Measurements from ENCODE around the gene KREMEN1.
"Not testable (repeated sequence)": the region's sequence is repeated elsewhere in the genome, so short reads cannot be mapped to it uniquely, and the experiment has no call there.

KREMEN1 gene

DNA sequence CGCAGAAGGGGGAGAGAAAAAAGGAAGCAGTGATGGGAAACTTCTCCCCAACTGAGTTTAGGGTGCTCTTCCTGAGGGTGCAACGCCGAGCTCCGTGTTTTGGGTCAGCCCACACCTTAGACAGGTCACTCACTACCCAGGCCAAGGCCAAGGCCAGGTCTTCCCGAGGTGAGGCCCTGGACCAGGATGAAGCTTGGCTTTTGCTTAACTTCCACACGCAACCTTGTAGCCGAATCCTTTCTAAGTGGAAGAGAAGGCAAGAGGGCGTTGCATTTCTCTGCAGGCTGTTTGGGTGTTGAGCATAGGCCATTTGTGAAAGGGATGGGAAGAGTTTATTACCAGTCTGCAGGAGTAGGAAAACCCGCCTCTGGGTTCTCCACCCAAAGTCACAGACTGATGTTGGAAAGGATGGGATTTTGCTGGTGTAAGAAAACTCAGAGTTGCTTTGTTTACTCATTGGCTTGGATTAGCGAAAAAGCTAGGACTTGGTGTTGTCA is 1.5 kb downstream of the KREMEN1 start:
- FAIRE-seq (no peak), DNase-seq (ENCODE audit: extremely low spot score, insufficient read length, low read depth) (no peak)

DNA sequence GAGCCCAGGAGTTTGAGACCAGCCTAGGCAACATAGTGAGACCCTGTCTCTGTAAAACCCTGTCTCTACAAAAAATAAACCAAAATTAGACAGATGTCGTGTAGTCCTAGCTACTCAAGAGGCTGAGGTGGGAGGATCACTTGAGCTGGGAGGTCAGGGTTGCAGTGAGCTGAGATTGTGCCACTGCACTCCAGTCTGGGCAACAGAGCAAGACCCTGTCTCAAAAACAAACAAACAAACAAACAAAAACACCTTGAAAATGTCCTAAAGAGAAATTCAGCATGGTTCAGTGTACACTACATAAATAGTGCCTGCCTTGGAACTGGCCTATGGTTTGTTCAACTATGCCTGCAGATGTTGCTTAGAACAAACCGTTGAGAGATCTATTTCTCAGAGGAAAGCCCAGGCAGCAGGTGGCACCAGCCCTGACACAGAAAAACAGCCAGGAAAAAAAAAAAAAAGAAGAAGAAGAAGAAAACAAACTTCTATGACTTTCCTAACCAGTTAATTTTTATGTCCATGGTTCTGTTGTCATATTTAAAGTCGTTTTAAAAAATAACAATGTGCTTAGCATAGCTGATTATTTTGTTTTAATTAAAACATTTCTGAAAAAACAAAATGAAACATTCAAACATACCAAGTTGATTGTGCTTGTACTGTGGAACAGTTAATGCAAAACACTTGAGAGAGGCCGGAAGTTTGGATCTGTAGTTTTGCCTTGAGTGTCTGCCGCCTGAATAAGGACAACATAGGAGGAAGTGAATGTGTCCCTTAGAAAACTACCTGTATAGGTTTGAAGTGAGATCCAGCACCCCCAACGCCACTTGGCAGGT is 5.4 kb downstream of the KREMEN1 start:
- DNase-seq (ENCODE audit: extremely low spot score, insufficient read length, low read depth) (no peak), FAIRE-seq (no peak)

DNA sequence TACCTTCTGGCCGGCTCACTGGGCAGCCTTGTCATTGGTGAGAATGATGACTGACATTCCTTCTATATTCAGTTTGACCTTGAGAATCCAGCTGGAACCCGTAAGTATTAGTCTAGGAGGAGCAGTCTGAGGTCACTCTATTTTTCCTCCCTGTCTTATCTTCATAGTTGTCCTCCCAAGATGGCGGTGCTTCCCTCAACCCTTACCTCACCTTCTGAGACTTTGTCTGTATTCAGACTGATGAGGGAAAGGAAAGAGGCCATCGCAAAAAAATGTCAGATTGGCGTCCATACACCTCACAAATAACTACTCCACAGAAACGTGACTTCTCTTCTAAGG is 6.0 kb downstream of the KREMEN1 start:
- no peak for FAIRE-seq

GRCh38 chr22:29079218-29079901 is 6.5 kb downstream of the KREMEN1 start:
- no peak for FAIRE-seq
- DNase-seq (ENCODE audit: extremely low spot score, insufficient read length, low read depth), result no peak

More for the DNA sequence above, 6.0 kb downstream of the KREMEN1 start:
- no peak for DNase-seq (ENCODE audit: extremely low spot score, insufficient read length, low read depth)

DNA sequence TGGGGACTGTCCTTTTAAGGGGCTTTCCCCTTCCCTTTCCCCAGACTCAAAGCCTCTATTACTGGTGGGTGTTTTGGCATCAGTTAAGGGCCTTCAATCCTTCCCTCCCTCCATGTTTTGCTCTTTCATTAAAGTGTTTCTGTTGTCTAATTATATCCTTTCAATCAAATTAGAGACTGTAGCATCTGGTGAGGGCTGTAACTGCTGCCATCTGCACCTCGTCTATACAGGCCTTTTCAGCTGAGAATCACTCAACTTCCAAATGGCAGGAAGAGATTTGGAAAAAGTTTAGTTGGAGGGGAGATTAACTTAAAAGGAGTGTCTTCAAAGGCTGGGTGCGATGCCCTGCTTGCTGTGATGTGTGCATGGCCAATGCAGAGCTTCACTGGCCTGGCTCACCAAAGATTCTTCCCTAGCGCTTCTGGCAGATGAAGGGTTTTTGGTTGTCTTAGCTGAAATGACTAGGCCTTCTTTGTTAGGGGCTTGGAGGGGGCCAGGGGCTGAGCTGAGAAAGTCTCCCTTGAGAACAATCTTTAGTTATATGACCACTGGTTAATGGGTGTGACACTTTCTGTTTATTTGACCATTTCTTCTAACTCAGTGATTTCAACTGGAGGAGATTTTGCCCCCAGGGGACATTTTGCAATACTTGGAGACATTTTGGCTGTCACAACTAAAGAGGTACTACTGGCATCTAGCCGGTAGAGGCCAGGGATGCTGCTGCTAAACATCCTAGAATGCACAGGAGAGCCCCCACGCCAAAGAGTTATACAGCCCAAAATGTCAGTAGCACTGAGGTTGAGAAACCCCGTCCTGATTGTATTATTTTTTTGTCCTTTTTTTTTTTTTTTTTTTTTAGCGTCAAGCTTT is 7.5 kb downstream of the KREMEN1 start:
- FAIRE-seq (no peak), DNase-seq (ENCODE audit: extremely low spot score, insufficient read length, low read depth) (no peak)

DNA sequence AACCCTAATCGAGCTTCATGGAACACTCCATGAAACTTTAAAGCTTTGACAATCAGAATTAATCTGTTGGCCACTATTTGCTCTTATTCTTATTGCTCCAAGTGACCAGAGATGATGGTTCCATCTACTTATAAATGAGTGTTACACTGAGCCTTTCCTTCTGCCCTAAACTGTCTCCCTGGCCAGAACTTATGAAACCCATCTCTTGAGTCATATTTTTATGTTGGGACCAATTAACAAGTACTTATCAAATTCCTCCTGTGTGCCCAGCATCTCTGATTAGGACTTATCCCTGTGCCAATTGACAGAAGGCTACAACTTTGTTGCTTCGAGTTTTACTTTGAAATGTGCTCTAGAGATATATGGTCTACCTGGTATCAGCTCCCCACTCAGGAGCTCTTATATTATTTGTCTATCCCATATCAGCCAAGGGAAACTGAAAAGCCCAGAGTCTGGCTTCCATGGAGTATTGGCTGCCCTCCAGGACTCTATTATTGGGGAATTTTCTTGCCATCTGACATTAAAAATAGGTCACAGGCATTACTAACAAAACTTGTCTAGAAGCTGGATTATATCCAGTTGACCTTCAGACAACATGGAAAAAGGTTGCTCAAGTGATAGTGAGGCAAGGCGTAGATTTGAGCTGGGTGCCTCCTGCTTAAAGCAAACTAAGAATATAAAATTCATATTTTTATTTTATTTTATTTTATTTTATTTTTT is 8.8 kb downstream of the KREMEN1 start:
- FAIRE-seq, result no peak
- no peak for DNase-seq (ENCODE audit: extremely low spot score, insufficient read length, low read depth)

DNA sequence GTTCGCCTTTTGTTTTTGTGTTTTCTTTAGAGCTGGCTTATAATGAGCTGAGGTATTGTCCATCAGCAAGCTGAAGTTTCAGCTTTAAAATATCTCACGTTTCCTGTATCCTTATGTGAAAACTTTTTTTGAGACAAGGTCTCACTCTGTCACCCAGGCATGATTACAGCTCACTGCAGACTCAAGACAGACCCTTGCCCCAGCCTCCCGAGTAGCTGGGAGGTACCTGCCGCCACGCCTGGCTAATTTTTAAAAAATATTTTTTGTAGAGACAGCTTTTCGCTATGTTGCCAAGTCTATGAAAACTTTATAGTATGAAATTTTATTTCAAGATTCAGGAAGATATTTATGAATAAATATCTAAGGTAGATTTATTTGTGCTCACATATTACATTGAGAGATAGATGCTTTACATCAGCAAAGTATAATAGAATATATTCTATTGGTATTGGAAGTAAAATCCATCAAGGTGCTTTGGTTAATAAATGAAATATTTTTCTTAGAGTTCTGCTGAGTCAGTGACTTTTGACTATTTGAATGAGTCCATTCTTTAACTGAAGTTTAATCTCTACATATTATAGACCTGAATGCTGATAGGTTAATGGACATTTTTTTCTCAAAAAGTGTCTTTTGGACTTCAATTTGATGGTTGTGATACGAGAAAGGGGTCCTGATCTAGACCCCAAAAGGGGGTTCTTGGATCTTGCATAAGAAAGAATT is 10.2 kb downstream of the KREMEN1 start:
- FAIRE-seq, result no peak
- no peak for DNase-seq (ENCODE audit: extremely low spot score, insufficient read length, low read depth)

DNA sequence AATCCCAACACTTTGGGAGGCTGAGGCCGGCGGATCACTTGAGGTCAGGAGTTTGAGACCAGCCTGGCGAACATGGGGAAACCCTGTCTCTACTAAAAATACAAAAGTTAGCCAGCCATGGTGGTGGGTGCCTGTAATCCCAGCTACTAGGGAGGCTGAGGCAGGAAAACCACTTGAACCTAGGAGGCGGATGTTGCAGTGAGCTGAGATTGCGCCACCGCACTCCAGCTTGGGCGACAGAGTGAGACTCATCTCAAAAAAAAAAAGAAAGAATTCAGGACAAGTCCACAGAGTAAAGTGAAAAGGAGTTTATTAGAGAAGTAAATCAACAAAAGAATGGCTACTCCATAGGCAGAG is 10.7 kb downstream of the KREMEN1 start:
- not testable (repeated sequence) for DNase-seq (ENCODE audit: extremely low spot score, insufficient read length, low read depth); FAIRE-seq

DNA sequence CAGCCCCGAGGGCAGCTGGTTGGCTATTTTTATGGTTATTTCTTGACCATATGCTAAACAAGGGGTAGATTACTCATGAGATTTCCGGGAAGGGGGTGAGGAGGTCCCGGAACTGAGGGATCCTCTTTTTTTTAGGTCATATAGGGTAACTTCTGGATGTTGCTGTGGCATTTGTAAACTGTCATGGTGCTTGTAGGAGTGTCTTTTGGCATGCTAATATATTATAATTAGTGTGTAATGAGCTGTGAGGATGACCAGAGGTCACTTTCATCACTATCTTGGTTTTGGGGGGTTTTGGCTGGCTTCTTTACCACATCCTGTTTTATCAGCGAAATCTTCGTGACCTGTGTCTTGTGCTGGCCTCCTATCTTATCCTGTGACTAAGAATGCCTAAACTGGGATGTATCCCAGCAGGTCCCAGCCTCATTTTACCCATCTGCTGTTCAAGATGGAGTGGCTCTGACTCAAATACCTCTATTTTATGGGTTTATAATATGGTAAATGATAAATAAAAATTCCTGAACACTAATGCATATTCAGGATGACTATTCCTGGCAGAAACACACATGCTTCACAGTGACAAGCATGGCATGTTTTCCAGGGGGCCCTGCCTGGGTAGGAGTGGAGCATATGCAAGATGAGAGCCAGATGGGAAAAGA is 11.2 kb downstream of the KREMEN1 start:
- FAIRE-seq (no peak), DNase-seq (ENCODE audit: extremely low spot score, insufficient read length, low read depth) (no peak)

GRCh38 chr22:29087012-29087411 is 14.2 kb downstream of the KREMEN1 start:
- FAIRE-seq (no peak), DNase-seq (ENCODE audit: extremely low spot score, insufficient read length, low read depth) (no peak)

DNA sequence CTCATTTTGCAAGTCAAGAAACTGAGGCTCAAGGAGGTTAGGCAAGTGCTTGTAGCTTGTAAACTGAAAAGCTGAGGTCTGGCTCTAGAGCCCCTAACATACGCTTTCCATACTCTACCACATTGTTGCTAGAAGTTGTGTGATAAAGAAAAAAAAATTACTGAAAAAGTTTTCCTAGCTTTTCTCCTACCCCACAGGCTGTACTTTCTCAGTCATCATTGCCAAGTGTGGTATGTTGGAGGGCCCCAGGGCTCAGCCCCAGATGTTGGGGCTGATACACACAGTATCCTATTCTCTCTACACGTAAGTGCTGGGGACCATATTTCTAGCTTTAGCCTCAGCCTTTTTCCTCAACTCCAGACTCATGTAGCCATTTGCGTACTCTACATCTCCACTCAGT is 16.0 kb downstream of the KREMEN1 start:
- FAIRE-seq, result no peak

GRCh38 chr22:29089507-29089906 is 16.7 kb downstream of the KREMEN1 start:
- DNase-seq (ENCODE audit: extremely low spot score, insufficient read length, low read depth) (no peak), FAIRE-seq (no peak)

More for the DNA sequence above, 16.0 kb downstream of the KREMEN1 start:
- DNase-seq (ENCODE audit: extremely low spot score, insufficient read length, low read depth), result no peak

GRCh38 chr22:29090039-29090438 is 17.2 kb downstream of the KREMEN1 start:
- no peak for DNase-seq (ENCODE audit: extremely low spot score, insufficient read length, low read depth)
- FAIRE-seq, result no peak

GRCh38 chr22:29092243-29092642 is 19.4 kb downstream of the KREMEN1 start:
- FAIRE-seq, result no peak
- no peak for DNase-seq (ENCODE audit: extremely low spot score, insufficient read length, low read depth)

- DNase-seq (ENCODE audit: extremely low spot score, insufficient read length, low read depth) (no peak), FAIRE-seq (no peak)
Observed at GRCh38 chr22:29093030-29093429, 20.2 kb downstream of the KREMEN1 start.

GRCh38 chr22:29093501-29094300 is 20.9 kb downstream of the KREMEN1 start:
- no peak for FAIRE-seq
- DNase-seq (ENCODE audit: extremely low spot score, insufficient read length, low read depth), result no peak

GRCh38 chr22:29095459-29095858 is 22.6 kb downstream of the KREMEN1 start:
- DNase-seq (ENCODE audit: extremely low spot score, insufficient read length, low read depth), result no peak
- no peak for FAIRE-seq
